B cell (primary cell): ENCODE measurements around the gene MRPL23. TPM values are rescaled to one million over a fixed set of nuclear protein-coding genes. Genes with fewer than 3 reads are reported as not detected.

Experiments
- ATAC-seq: fragments of 200-7000 bp; cut with Tn5 transposase; one replicate; pipeline ENCODE4 v1.10.0; 2021; ENCODE audit warnings: low read depth, mild to moderate bottlenecking, moderate number of reproducible peaks, moderate library complexity
- CTCF ChIA-PET: fragments of 350-600 bp; sonication (Branson Sonifier 250); formaldehyde crosslinking; loops from one replicate; lab custom pipeline; 2021; ENCODE audit warnings: antibody characterized with exemption, inconsistent platforms; lab: Charles Lee
- POLR2A ChIA-PET: fragments of 350-600 bp; sonication (Branson Sonifier 250); formaldehyde crosslinking; loops from one replicate; lab custom pipeline; 2021; ENCODE audit warnings: antibody characterized with exemption; lab: Charles Lee
- DNase-seq: peaks from one replicate; pipeline ENCODE4 v3.0.0; 2013
- H2AFZ ChIP-seq: 2 replicates; pipeline ENCODE4 v1.6.1; 2012; ENCODE audit warnings: mild to moderate bottlenecking, low read depth, low read length; ENCODE audit not compliant: insufficient read depth, poor library complexity, severe bottlenecking
- H3K27ac ChIP-seq, 2 donors: 1 replicate in 1 of 2; 2 replicates in 1 of 2; pipeline ENCODE4 v1.5.1; 2012 to 2013; ENCODE audit warnings: low read length in 2 of 2, mild to moderate bottlenecking in 2 of 2, moderate library complexity in 1 of 2
- H3K27me3 ChIP-seq, 4 experiments: fragments of 200-600 bp in 1 of 4; sonication (generic) in 1 of 4; replicated peaks in 1 of 4; 1 replicate in 2 of 4; 2 replicates in 2 of 4; pipeline versions ENCODE4 v1.6.1 to v1.7.0; 2013 to 2016; ENCODE audit warnings: low read length in 3 of 4, mild to moderate bottlenecking in 2 of 4, mixed read lengths in 1 of 4, moderate library complexity in 1 of 4; ENCODE audit not compliant: insufficient read depth in 4 of 4, control insufficient read depth in 3 of 4; ENCODE audit errors: control extremely low read depth in 1 of 4
- H3K36me3 ChIP-seq, 2 experiments: replicated peaks in 1 of 2; 1 replicate in 1 of 2; 2 replicates in 1 of 2; pipeline versions ENCODE4 v1.6.1 to v1.7.1; 2013; ENCODE audit warnings: low read length in 1 of 2; ENCODE audit not compliant: insufficient read depth in 2 of 2, control insufficient read depth in 1 of 2; ENCODE audit errors: control extremely low read depth in 1 of 2, extremely low read depth in 1 of 2
- H3K4me1 ChIP-seq, 2 donors: fragments of 200-600 bp in 1 of 2; sonication (generic) in 1 of 2; 1 replicate in 1 of 2; 2 replicates in 1 of 2; pipeline versions ENCODE4 v1.5.1 to v1.6.1; 2013 to 2017; ENCODE audit warnings: low read length in 2 of 2; ENCODE audit not compliant: control insufficient read depth in 2 of 2, insufficient read depth in 2 of 2
- H3K4me2 ChIP-seq: replicated peaks from 2 replicates; pipeline ENCODE3; 2012; ENCODE audit warnings: mild to moderate bottlenecking, low read depth, low read length; ENCODE audit not compliant: poor library complexity, severe bottlenecking
- H3K4me3 ChIP-seq, 5 experiments: fragments of 200-600 bp in 1 of 5; sonication (generic) in 1 of 5; 1 replicate in 3 of 5; 2 replicates in 2 of 5; pipeline versions ENCODE4 v1.5.1 to v1.7.0; 2011 to 2016; ENCODE audit warnings: low read length in 4 of 5, mild to moderate bottlenecking in 4 of 5, low read depth in 2 of 5, control low read depth in 1 of 5, moderate library complexity in 1 of 5; ENCODE audit not compliant: insufficient read depth in 1 of 5; ENCODE audit errors: control extremely low read depth in 1 of 5, extremely low read depth in 1 of 5
- H3K79me2 ChIP-seq: fragments of 200-600 bp; sonication (generic); one replicate; pipeline ENCODE4 v1.6.0; 2016; ENCODE audit warnings: low read length; ENCODE audit not compliant: control insufficient read depth, insufficient read depth
- H3K9ac ChIP-seq: fragments of 200-600 bp; sonication (generic); 2 replicates; pipeline ENCODE4 v1.6.1; 2017; ENCODE audit warnings: mild to moderate bottlenecking, low read length, moderate library complexity
- H3K9me3 ChIP-seq, 3 donors: one replicate each; pipeline versions ENCODE4 v1.6.1 to v1.7.1; 2013; ENCODE audit warnings: low read length in 2 of 3; ENCODE audit not compliant: control insufficient read depth in 2 of 3, insufficient read depth in 1 of 3; ENCODE audit errors: control extremely low read depth in 1 of 3
- H4K20me1 ChIP-seq: 2 replicates; pipeline ENCODE4 v1.6.0; 2012; ENCODE audit warnings: mild to moderate bottlenecking, low read length; ENCODE audit not compliant: insufficient read depth, control insufficient read depth, poor library complexity, severe bottlenecking
- H3K27ac Mint-ChIP-seq: one replicate; pipeline ENCODE4 v1.8.0; 2021; ENCODE audit warnings: mixed read lengths
- H3K27me3 Mint-ChIP-seq: one replicate; pipeline ENCODE4 v1.8.0; 2021; ENCODE audit warnings: mixed read lengths
- H3K4me1 Mint-ChIP-seq: one replicate; pipeline ENCODE4 v1.8.0; 2021; ENCODE audit warnings: mixed read lengths
- H3K4me3 Mint-ChIP-seq: one replicate; pipeline ENCODE4 v1.8.0; 2021; ENCODE audit warnings: mixed read lengths
- H3K9me3 Mint-ChIP-seq: one replicate; pipeline ENCODE4 v1.8.0; 2022; ENCODE audit warnings: mixed read lengths; ENCODE audit not compliant: insufficient read depth
- CTCF ChIP-seq: fragments of 200-600 bp; IDR thresholded peaks from one replicate; pipeline ENCODE4 v1.8.0; 2022; ENCODE audit warnings: antibody characterized with exemption, mild to moderate bottlenecking
- EZH2 ChIP-seq: IDR thresholded peaks from 2 replicates; pipeline ENCODE4 v1.6.1; 2012; ENCODE audit warnings: borderline replicate concordance, low read depth, mild to moderate bottlenecking, moderate library complexity, low read length; ENCODE audit not compliant: insufficient read depth, poor library complexity, severe bottlenecking
- WGBS: methylation state at CpG from one replicate; pipeline ENCODE4 v1.1.5; 2013; ENCODE audit warnings: missing lambda C conversion rate; ENCODE audit not compliant: insufficient coverage; 5-methylcytosine and 5-hydroxymethylcytosine counted together
- intact Hi-C: fragments of 100-400 bp; cut with micrococcal nuclease; formaldehyde crosslinking; loops from one replicate; pipeline ENCODE4 v1.10.0; 2022
- polyA plus RNA-seq: library from polyadenylated mRNA; depleted of rRNA; stranded (reverse); fragments of >200 nt; gene quantifications from 2 replicates; pipeline ENCODE4 v1.2.3, GENCODE V29; 2012
- total RNA-seq, 2 donors: library from RNA; stranded (reverse); fragments of 120-200 nt in 1 of 2; gene quantifications; 1 replicate in 1 of 2; 2 replicates in 1 of 2; pipeline versions ENCODE4 v1.2.3 to v1.2.4, GENCODE V29; 2013 to 2022

MRPL23 gene
- total and polyA plus RNA-seq, 2 donors (not counting 1 experiment from before 2014, with no cell fraction given): 47.8 to 63.2 TPM

DNA sequence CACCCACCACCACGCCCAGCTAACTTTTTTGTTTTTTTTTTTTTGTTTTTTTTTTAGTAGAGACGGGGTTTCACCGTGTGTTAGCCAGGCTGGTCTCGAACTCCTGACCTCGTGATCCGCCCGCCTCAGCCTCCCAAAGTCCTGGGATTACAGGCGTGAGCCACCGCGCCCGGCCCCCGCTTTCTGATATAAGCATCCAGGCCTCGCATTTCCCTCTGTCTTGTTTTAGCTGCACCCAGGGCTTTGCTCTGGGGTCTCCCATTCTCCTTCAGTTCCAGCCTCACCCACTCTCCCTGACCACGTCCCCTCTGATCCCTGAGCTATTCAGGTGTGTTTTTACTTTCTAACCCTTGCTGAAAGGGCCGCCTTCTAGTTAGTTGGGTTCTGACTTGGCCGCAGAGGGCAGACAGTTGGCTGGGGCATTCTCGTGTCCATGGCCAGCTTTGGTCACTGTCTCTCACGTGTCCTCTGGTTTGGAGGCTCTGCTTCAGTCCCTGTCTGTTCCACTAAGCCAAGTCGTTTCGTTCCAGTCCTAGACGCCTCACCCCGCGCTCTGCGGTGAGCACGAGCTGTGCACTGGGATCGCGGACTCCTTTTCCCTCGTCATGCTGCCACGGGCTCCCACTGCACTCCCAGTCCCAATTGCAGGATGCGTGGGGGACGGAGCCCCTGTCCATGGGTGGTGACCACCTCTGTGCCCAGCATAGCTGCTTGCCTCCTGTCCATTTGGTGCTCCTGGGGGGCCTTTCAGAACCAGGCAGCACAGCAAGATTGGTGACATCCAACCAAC, 33.7 kb upstream of the MRPL23 start:
- H3K4me1 Mint-ChIP-seq: peaks cover 22% of the 10 kb centered on the region
- POLR2A ChIA-PET: no interaction called here
- H3K27me3 Mint-ChIP-seq: peaks cover 16% of the 10 kb centered on the region
- Histone ChIP-seq H4K20me1 (no peaks in the 10 kb centered on the region), H3K4me1 (no peaks in the 10 kb centered on the region), H3K36me3 (no peaks in the 10 kb centered on the region), H3K9me3 (no peaks in the 10 kb centered on the region), H3K9ac (no peak overlapping the region), H3K27me3 (peaks cover 0 to 4% (median 0%) of the 10 kb centered on the region in 4 experiments), H3K4me2 (no peak overlapping the region), H3K4me3 (no peak overlapping the region), H3K27ac (no peak overlapping the region), H2AFZ (no peak overlapping the region), H3K79me2 (no peaks in the 10 kb centered on the region)
- no peak overlapping the region for H3K27ac Mint-ChIP-seq
- intact Hi-C loops: no loop called here
- H3K9me3 Mint-ChIP-seq: no peaks in the 10 kb centered on the region
- CTCF ChIA-PET: interaction anchor here (1.4 kb wide), 1 partner anchor 87 kb away, joined by 4 read pairs; no protein-coding TSS in a partner anchor
- WGBS: 93% methylated on average over 27 of the region's 31 CpGs
- DNase-seq: no peak
- TF ChIP-seq EZH2 (no peak), CTCF (no peak)
- ATAC-seq: no peak
- no peak overlapping the region for H3K4me3 Mint-ChIP-seq

- intact Hi-C loops: loop anchor here (5.0 kb wide), 2 partner anchors 33 to 63 kb away; partner anchors contain the start of gene LSP1
- no peak overlapping the region for H3K4me3 Mint-ChIP-seq
- CTCF ChIA-PET: interaction anchor here (2.4 kb wide), 1 partner anchor 26 kb away, joined by 9 read pairs; no protein-coding TSS in a partner anchor
- Histone ChIP-seq H3K4me2 (no peak overlapping the region), H3K4me1 (no peaks in the 10 kb centered on the region), H3K9ac (no peak overlapping the region), H2AFZ (no peak overlapping the region), H3K27me3 (peaks cover 0 to under 1% (median 0%) of the 10 kb centered on the region in 4 experiments), H3K27ac (no peak overlapping the region), H3K9me3 (no peaks in the 10 kb centered on the region), H3K4me3 (no peak overlapping the region), H4K20me1 (no peaks in the 10 kb centered on the region), H3K79me2 (no peaks in the 10 kb centered on the region), H3K36me3 (no peaks in the 10 kb centered on the region)
- ATAC-seq (no peak), DNase-seq (no peak)
- 96% methylated on average over 2 of the region's 2 CpGs for WGBS
- TF ChIP-seq EZH2: no peak
- no peak for TF ChIP-seq CTCF
- H3K27me3 Mint-ChIP-seq: peaks cover 17% of the 10 kb centered on the region
- POLR2A ChIA-PET: no interaction called here
- peak overlapping the region; percentile 74 for H3K27ac Mint-ChIP-seq
- no peaks in the 10 kb centered on the region for H3K9me3 Mint-ChIP-seq
- H3K4me1 Mint-ChIP-seq: peaks cover 24% of the 10 kb centered on the region
Observed at GRCh38 chr11:1915795-1916131, 31.4 kb upstream of the MRPL23 start.
